AG04449 (cell line): ENCODE measurements around the gene CSNK1G1.

Experiments
- CTCF ChIA-PET: fragments of 350-600 bp; formaldehyde crosslinking; extraction: SDS; loops from one replicate; lab custom pipeline; 2021; ENCODE audit warnings: antibody characterized with exemption; lab: Yijun Ruan, JAX
- POLR2A ChIA-PET: fragments of 400-600, 350-600 bp; formaldehyde crosslinking; extraction: SDS; loops from one replicate; lab custom pipeline; 2020; ENCODE audit warnings: antibody characterized with exemption, inconsistent platforms; lab: Yijun Ruan, JAX
- DNase-seq: peaks from one replicate; pipeline ENCODE4 v3.0.0-alpha.2; 2010; ENCODE audit warnings: low read depth, low spot score
- H3K4me3 ChIP-seq: 2 replicates; pipeline ENCODE4 v1.5.1; 2011; ENCODE audit warnings: low read depth, mild to moderate bottlenecking, control low read depth, low read length
- CTCF ChIP-seq: IDR thresholded peaks from one replicate; pipeline ENCODE4 v1.5.1; 2011; ENCODE audit warnings: mild to moderate bottlenecking, moderate library complexity, low read length, control low read depth, inconsistent platforms; ENCODE audit not compliant: insufficient read depth; ENCODE audit errors: missing control alignments

CSNK1G1 gene

DNA sequence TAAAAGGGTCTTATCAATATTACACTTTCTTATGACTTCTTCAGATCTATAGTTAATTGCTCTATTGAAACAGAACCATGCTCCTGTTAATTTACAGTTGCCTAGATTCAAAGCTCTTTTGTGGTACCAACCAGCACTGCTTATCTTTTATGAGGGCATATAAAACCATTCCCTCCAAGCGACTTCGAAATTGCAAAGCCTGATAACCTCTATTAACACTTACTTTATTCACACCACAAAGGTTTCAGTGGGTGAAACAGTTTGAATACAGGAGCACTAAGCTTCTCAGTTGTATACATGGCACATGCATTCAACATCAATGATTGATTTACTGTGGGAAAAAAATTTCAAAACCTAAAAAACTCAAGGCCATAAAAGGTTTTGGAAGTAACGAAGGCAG is 118.3 kb downstream of the CSNK1G1 start:
- ChIA-PET POLR2A (no interaction called here), CTCF (interaction anchor here (1.2 kb wide), 1 partner anchor 9 kb away, joined by 4 read pairs; no protein-coding TSS in a partner anchor)
- H3K4me3 ChIP-seq, result no peak overlapping the region
- no peak for TF ChIP-seq CTCF
- DNase-seq, result no peak

- POLR2A ChIA-PET, result no interaction called here
- no peak for DNase-seq
- no peak for TF ChIP-seq CTCF
- CTCF ChIA-PET, result interaction anchor here (2.3 kb wide), 1 partner anchor 26 kb away, joined by 6 read pairs; no protein-coding TSS in a partner anchor
- H3K4me3 ChIP-seq, result no peak overlapping the region
Observed at GRCh38 chr15:64236156-64236894, 119.6 kb downstream of the CSNK1G1 start.

- no peak overlapping the region for H3K4me3 ChIP-seq
- TF ChIP-seq CTCF, result no peak
- ChIA-PET POLR2A (no interaction called here), CTCF (interaction anchor here (2.3 kb wide), 1 partner anchor 25 kb away, joined by 6 read pairs; no protein-coding TSS in a partner anchor)
- DNase-seq, result no peak
Observed at GRCh38 chr15:64235552-64235951, 120.4 kb downstream of the CSNK1G1 start.

DNA sequence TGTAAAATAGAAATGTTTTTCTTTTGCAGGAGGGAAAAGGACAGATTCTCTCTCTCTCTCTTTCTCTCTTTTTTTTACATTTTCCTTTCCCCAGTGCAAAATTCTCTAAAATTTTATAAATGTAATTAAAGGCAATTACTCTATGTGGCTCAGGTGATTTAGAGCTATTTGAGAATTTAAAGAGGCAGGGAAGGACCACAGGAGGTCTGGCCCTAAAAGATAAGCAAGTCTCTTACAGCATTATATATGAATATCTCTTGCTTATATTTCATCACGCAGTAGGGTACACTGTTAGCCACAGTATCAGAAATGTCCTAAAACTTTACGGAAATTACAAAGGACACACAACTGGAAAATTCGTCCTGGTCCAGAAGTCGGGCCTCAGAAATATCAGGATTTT is 122.7 kb downstream of the CSNK1G1 start:
- CTCF ChIA-PET, result no interaction called here
- no peak for DNase-seq

GRCh38 chr15:64232400-64232799 is 123.6 kb downstream of the CSNK1G1 start:
- CTCF ChIA-PET, result interaction anchor here (1.2 kb wide), 1 partner anchor 22 kb away, joined by 3 read pairs; no protein-coding TSS in a partner anchor
- DNase-seq, result no peak
- POLR2A ChIA-PET, result no interaction called here
- H3K4me3 ChIP-seq, result no peak overlapping the region
- TF ChIP-seq CTCF, result no peak

More for the DNA sequence above, 122.7 kb downstream of the CSNK1G1 start:
- TF ChIP-seq CTCF, result no peak
- POLR2A ChIA-PET, result no interaction called here
- no peak overlapping the region for H3K4me3 ChIP-seq

DNA sequence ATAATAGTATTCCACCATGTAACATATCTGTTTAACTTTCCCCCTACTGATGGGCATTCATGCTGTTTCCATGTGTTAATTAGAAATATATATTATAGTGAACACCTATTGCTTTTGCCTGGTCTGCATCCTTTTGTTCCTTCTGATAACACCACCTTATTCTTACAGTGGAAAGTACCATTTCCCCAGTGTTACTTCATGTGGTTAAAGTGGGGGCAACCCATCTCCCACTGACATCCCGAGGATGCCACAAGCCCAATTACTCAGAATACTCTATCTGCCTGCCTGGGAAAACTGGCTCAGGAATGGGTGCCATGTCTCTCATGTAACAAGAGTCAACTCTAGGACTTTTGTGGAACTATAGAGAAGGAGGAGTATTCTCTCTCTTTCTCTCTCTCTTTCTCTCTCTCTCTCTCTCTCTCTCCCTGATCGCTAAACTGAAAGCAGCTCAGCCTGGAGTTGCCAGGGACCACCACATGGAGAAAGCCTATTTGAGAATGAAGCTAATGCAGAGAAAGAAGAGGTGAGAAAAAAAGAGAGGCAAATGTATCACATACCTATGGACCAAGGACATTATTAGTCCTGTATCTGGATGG is 126.7 kb downstream of the CSNK1G1 start:
- POLR2A ChIA-PET, result no interaction called here
- no peak for TF ChIP-seq CTCF
- CTCF ChIA-PET, result interaction anchor here (0.9 kb wide), 1 partner anchor 19 kb away, joined by 3 read pairs; no protein-coding TSS in a partner anchor
- no peak for DNase-seq
- H3K4me3 ChIP-seq, result no peak overlapping the region
